ENCODE measurements around the gene COX7A2L.
"Not testable (repeated sequence)": the region's sequence is repeated elsewhere in the genome, so short reads cannot be mapped to it uniquely, and the experiment has no call there.

COX7A2L gene

DNA sequence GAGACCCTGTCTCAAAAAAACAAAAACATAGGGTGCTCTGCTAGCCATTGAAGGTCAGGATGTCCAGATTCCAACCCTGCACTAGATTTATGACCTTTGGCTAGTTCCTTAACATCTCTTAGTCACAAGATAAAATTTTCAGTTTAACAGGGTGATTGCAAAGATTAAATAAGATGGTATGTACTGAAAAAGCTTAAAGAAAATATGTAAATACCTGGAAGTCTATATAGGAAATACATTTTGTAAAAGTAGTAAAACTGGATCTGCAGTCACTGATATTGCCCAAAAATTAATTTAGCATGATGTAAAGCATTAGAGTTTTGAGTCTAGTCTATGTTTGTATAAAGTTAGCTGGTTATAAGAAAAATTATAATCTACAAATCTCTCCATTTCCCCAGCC, 5.4 kb upstream of the COX7A2L start:
- DNase-seq, result no peak

DNA sequence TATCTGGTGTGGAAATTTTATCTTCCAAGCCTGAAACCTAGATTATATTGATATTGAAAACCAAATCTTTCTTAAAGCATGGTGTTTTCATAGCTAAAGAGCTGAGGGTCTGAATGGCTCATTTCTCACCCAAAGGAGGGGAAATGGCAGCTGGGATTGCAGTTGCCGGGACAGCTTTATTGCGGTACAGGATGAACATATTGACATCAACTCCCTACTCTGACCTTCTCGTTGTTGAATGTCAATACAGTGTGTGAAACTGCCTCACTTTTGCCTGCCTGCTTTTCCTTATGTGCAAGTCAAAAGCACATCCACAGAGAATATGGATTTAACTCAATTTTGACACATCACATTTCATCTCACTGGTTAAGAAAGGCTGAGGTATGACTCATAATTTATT, 3.6 kb upstream of the COX7A2L start:
- DNase-seq, result no peak

DNA sequence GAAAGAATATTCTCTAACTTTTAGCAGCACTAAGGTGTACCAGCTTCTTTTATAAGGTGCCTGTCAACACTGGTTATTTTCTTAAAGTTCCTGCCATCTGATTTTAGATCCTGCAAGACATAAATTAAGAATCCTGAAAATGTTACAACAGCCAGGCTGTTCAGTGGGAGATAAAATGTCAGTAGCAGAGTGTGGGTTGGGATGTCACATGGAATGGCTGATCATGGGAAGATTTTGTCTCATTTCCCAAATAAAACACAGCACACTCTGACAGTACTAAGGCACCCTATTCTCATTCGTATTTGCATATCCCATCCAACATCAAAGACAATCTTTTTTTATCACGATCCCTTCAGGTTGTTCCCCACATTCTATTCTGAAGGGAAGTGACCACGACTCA, 2.4 kb upstream of the COX7A2L start:
- no peak for DNase-seq

DNA sequence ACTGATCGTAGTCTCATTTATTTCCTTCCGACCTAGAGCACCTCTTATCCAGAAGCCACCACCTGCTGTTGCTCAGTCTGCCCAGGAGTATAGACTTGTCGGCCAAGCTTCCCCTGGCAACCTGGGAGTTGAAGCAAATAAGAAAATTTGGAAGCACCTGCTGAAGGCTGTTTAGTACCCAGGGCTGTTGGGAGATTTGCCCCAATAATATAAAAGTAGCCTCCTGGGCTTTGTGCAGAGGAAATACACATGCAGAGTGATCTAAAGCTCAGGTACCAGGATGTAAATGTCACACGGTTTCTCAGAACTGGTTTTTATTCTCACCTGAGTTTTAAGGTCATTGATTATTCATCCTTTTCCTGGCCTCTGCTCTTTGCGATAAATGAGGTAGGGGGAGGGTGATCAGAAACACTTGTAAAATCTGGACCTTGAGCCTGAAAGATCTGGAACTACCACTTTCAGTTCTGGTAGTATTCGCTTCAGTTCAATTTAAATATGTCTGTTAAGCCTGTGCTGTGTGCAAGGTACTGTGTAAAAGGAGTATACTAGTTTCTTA, 789 bp upstream of the COX7A2L start:
- no peak for DNase-seq

DNA sequence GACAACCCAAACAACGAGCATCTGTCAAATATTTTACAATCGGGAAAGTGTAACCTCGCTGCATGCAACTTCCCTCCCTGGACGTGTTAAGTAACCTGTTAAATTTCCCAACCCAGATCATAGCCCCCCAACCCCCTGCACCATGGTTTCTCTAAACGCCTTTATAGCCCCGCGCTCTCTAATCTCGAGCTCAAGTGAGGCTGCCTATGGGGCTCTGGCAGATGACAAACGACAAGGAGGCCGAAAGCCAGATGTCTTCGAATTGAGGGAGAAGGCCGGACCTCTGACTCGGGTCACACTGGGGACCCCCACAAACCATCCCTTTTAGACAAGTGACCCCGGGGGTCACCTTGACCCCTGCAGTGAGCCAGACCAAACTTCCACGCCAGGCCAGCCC, 526 bp downstream of the COX7A2L start:
- peak; percentile 7 for DNase-seq

DNA sequence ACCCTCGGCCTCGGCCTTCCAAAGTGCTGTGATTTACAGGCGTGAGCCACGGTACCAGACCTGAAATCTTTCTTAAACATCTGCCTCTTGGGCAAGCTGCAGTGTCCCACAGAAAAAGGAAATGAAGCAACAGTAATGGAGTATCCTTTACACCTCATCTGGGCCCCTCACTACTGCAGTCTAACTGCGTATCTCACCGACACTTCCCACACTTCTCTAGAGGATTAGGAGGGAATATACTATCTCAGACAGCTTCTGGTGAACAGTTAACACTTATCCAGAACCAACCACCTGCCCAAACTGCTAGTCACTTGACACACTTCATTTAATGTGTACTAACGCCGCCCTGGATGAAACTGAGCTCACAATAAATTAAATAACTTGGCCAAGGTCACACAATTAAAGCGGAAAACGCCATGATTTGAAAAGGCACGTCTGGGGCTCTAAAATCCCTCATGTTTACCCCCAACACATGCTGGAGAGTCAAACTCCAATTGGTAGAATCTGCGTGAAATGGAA, 993 bp downstream of the COX7A2L start:
- DNase-seq, result peak; percentile 79

DNA sequence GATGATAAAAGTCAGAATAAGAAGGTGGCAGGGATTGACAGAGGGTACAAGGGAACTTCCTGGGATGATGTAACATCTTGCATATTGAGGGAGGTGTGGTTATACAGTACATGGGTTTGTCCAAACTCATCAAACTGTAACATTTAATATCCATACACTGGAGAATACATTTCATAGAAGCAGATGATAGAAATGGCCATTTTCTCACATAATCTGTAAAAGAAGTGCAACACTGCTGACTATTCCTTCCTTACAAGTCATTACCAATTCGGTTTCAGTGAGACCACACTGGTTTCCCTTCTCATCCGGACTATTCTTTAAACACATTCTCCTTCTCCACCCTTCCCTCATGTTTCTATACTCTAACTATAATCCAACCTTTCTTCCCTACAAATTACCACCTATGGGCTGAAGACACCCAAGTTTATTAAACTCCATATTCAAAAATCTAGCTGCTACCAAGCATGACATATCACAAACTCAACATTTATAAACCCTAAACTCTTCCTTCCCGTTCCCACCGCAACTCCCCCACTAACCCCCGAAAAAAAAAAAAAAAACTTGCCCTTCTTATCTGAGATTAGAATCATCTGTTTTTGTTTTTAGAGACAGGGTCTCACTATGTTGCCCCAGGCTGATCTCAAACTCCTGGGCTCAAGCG, 1.6 kb downstream of the COX7A2L start:
- peak; percentile 13 for DNase-seq

DNA sequence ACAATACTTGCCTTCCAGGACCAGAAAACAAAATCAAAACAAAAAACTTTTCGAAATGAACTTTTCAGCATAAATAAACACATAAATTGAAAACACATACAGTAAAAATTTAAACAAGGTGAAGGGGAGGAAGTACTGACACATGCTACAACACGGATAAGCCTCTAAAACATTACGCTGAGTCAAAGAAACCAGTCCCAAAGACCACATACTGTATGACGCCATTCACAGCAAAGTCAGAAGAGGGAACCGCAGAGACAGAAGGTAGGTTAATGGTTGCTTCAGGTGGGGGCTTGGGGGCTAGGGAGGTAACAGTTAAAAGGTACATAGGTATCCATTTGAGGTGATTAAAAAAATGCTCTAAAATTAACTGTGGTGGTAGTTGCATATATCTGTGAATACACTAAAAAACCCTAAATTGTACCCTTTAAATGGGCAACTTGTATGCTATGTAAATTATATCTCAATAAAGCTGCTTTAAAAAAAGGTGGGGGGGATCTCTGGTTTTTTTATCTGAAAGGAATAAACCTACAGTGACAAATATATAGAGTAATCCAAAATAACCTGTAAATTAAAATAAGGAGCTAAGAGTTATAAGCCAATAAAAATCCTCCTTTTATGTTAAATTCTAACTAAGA, 7.1 kb downstream of the COX7A2L start:
- DNase-seq, result no peak

DNA sequence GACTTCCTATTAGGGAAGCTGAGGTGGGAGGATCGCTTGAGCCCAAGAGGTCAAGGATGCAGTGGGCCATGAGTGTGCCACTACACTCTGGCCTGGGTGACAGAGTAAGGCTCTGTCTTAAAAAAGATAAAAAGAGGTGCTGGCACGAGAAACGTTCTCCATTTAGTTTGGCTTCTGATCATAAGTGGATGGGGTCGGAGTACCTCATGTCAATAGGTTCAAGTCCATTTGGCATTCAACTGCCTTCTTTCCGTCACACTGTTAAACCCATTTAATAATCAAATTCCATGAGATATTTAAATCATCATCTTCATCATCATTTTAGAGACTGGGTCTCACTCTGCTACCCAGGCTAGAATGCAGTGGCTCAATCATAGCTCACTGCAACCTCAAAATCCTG, 9.2 kb downstream of the COX7A2L start:
- DNase-seq, result no peak

DNA sequence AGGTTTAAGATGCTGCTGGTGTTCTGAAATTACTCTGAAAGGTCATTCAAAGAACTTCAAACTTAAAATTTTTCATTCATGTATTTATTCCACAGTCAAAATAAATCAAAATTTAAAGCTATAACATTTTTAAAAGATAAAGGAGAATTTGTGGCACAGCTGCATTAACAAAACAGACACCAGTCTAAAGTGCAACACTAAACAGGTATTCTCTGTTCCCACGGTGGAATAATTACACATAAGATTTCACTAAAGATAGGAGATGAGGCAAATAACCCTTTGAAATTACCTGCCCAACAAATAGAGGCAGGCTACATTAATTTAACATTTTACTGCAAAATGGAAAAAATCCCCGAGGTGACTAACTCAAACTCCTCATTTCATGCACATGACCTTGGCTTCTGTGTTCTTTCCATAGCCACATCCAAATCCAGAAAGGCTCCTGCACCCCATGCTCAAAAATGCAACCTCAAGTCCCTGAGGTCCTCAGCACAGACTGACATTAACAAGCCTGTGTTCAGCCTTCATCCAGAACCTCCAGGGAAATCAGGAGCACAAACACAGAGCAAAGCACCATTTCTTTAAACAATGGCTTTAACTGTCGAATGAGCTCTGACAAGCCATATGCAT, 10.5 kb downstream of the COX7A2L start:
- no peak for DNase-seq

DNA sequence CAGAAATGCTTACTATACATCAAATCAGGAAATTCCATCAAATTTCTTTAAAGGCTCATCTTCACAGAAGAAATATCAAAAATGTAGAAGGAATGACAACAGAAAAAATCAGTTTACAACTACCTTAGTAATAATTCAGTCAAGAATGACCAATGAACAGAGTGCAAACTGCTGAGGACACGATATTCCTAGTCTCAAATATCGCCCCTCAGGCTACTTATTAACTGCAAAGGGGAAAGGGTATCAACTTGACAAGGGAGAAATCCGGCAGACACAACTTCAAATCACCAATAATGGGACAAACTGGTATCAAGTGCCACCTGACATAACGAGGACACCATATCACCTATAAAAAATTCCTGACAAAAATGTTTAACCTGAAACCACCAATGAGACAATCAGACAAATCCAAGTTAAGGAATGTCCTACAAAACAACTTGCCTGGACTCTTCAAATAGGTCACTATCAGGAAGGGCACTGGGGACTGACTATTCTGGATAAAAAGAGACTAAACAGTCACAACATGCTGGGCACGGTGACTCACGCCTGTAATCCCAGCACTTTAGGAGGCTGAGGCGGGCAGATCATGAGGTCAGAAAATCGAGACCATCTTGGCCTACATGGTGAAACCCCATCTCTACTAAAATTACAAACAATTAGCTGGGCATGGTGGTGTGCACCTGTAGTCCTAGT, 12.8 kb downstream of the COX7A2L start:
- no peak for DNase-seq

DNA sequence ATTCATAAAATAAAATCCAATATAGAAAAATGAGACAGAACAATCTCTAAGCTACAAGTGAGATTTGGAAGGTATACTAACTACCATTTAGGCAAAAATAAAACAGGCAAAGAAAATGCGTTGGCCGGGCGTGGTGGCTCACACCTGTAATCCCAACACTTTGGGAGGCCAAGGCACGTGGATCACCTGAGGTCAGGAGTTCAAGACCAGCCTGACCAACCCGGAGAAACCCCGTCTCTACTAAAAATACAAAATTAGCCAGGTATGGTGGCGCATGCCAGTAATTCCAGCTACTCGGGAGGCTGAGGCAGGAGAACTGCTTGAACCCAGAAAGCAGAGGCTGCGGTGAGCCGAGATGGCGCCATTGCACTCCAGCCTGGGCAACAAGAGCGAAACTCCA, 13.5 kb downstream of the COX7A2L start:
- not testable (repeated sequence) for DNase-seq

DNA sequence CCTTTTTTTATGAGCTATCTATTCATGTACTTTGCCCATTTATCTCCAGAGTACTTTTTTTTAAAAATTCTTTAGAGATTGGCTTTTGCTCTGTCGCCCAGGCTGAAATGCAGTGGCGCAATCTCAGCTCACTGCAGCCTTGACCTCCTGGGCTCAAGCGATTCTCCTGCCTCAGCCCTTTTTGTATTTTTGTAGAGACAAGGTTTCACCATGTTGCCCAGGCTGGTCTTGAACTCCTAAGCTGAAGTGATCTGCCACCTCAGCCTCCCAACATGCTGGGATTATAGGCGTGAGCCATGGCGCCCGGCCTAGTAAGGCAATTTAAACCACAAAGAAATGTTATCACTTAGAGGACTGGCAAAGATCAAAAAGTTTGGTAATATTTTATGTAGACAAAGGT, 14.2 kb downstream of the COX7A2L start:
- not testable (repeated sequence) for DNase-seq

DNA sequence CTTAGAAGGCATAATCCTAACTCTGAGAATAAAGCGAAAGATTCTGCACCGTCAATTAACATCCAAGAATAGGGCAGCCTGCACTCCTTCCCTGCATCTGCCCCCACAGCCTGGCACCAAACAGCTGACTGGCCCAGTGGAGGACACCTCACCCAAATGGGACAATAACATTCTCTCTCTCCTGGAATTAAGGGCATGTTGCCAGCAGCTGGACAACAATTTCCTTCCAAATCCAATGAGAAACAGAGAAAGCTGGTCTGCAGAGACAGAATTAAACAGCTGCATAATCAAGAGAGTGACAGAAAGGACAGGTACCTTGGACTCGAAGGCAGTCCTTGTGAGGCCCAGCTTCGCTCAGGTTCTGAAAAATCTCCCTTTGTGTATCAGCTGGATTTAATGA, 15.0 kb downstream of the COX7A2L start:
- no peak for DNase-seq

DNA sequence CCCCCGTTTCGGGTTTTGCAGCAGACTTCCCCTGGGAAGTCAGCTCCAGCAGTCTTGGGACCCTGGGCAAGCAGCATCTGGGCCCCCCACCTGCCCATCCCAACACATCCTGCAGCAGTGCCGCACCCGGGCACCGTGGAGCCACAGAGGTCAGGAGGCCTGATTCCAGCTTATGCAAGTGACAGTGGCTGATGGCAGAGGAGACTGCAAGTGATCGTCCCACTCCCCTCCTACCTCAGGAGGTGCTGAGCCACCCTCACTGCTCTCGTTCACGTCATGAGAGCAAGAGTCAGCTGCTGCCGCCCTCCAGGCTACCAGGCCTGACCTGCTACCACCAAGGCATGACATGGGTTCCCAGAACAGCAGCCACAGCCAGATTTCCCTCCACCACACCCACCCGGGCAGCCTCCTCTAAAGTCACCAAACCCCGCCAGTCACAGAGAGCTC, 18.2 kb downstream of the COX7A2L start:
- DNase-seq, result no peak

DNA sequence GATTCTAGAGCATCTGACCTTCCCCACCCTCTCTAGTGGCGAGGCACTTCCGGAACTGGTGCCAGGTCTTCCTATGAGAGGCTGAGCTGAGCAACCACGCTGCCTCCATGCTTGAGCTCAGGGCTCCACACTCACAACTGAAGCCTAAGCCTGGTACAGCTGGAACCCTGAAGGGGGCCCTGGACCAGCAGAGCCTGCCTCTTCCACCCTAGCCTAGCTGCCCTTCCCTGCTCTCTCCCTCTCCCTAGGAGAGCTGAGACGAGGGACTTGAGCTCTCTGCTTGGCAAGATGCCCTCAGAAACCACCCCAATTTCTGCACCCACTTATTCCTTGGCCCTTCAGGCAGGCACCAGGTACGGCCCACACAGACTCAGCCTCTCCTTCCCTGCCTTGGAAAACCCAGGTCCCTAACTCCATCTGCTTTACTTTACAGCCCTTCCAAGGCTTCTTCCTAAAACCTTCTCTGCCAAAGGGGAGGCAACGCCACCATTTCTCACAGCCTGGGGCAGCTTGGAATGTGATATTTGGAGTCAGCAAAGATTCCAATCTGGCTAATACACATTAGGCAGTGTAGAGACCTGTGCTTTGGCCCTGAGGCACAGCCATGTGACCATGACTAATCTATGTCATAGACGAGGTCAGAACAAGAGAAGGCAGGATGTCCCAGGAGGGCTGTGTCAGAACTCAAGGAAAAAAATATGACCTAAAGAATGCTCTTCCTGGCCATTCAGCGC, 18.8 kb downstream of the COX7A2L start:
- no peak for DNase-seq

DNA sequence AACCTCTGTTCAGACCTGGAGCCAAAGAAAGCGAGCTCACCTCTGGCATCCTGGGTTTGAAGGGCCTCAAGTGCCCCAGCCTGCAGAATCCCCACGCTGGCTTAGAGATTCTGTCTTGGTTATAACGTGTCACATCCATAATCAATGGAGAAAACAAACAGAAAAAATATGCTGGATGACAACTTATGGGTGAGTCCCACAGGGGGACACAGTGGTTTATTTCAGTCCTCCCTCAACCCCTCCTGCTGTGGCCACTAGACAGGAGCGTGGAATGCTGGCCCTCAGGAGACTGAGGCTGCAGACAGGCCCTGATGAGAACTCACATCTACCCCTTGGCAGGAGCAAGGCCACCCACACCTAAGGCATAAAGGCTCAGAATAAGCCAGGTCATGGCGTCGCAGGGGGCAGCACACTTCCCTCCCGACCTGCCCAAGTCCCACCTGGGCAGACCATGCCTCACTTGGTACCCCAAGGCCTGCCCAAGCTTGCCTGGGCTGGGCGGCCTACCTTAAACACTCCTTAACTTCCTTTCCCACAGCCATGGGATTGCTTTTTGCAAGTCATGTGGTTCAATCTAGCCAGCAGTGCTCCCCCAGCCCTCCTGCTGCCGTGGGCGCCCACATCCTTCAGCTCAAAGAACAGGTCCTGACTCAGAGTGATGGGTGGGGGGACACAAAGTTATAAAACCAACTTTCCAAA, 19.9 kb downstream of the COX7A2L start:
- no peak for DNase-seq

DNA sequence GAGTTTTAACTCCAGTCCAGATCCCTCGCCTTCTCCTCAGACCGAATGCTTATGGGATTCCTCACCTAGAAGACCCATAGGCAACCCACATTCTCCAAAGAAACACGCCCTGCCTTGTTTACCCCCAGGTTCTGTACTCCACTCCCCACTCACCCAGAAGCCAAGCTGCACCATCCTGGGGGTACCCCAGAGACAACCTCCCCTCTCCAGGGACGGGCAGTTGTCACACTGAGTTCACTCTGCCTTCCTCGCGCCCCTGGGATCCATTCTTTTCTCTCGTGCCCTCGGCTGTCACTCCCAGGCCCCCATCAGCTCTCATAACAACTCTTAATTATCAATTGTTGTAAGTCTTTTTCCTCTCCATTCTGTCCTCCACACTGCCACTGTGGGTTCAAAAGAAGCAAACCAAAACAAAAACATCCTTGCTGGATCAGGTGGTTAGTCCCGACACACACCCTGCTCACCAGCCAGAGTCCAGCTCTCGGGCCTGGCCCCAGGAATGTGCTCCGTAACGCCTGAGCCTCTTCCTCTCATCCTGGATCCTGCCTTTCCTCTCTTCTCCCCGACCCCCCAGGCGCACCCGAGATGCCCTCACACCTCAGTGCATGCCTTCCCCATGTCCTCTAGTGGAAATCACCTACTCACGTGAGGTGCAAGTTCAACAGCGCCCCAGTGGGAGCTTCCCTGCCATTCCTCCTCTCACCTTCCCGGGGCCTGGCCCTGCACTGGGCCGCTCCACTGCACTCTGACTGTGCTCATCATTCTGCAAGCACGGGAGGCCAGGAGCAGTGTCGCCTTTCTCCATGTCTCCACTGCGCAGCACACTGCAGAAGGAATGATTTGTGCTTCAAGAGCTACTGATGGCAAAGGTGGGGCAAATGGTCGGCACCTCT, 20.7 kb downstream of the COX7A2L start:
- DNase-seq, result no peak

DNA sequence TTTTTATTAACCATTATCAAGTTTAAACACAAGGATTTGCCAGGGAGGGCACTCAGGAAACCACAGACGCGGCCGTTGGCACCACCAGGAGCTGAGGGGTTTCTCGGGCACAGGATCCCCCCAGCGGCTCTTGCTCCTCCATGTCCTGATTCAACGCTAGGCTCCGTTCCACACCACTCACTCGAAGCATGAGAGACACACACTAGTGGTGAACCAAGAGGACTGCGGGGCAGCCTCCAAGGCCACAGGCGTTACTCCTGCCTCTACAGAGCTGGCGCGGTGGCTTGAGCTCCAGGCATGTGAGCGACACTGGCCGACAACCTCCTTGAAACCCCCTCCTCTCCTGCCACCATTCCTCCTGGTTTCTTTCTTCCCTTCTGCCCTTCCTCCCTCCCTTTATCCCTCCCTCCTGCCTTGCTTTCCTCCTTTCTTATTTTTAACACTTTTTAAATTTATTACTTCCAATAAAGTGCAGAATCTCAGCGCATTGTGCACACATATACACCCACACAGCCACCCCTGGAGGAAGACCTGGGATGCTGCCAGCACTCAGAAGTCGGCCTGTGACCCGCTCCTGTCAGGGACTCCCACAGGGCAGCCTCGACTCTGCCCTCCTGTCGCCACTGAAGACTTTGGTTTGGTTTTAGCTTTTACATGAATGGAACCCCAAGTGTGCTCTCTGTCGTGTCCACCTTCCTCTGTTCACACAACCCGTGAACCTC, 21.7 kb downstream of the COX7A2L start:
- peak; percentile 20 for DNase-seq

DNA sequence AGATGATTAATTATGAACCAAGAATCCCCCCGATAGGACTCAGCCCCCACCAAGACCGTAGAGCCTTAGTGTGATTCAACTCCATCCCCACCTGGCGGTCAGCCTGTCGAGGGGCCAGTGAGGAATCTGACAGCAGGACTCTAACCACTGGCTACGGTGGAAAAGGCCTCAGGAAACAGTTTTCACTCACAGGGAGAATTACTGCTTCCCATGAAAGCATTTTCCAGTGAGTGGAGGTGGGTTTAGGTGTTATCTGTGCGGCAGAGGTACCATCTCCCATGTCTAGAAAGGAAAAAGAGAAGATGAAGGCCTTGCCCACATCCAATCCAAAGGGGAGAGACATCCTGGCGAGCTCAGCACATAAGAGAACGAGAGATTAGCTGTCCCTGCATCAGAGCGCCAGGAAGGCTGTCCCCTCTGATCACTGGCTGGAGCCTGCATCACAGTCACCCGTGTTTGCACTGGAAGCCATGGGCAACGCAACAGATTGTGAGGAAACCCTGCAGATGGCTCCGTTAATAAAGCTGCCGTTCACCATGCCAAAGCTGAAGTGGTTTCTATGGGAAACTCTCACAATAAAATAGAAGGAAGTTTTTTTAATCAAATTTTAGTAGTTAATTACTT, 22.3 kb downstream of the COX7A2L start:
- DNase-seq, result no peak
